ENCODE results near the gene SENP1. TPM values are rescaled to one million over a fixed set of nuclear protein-coding genes. Genes with fewer than 3 reads are reported as not detected.

Gene SENP1
- polyA plus RNA-seq, 1 donor from 2014 or later, result 14.0 TPM

DNA sequence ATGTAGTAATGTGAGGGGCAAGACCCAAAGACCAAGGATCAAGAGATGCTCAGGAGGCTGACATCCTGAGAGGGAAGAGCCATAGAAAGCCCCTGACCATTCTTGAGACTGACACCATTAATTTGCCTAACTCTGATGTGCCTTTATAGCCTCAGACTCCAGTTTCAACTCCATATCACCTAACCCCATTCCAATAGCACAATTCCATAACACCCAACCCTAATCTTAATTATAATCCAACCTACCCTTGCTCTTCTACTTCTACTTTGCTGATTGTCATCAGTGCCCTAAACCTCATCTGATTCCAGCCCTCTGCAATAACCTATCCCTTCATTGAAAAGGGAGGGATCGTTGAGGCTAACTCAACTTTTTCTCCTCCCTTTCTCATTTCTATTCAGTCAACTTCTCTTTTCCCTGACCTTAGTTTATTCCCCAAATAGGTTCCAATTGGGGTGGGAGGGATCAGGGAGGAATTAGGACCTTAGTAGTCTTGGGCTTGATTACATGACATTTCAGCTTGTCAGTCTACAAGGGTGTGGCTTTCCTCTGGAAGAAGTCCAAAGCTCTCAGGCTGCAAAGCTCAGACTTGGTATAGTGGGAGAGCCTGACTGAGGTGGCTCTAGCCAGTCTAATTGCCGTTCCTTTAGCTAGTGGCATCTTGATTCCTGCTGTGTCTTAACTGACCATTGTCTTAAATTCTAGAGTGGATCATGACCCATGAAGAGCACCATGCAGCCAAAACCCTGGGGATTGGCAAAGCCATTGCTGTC lies 16.4 kb upstream of the SENP1 start:
- H3K79me2 ChIP-seq (replicated peaks; ENCODE audit: insufficient read depth, low read length), result peaks cover 16% of the 10 kb centered on the region

DNA sequence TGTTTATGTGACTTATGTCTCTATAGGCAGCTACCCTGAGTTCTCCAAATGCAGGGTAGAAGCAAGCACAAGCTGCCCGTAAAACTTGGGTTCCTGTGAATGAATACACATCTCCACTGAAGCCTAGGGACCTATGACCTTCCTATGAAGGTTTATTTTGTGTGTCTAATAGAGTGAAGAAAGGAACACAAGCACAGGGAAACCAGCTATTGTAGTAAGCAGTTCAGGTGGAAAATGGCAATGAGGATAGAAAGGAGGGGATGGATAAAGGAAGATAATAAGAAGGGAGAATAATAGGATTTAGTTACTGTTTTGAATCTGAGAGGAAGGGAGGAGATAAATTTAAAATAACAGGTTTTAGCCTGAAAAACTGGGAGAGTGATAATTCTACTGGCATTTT lies 15.6 kb upstream of the SENP1 start:
- H3K9me3 ChIP-seq (ENCODE audit: low read length), result no peaks in the 10 kb centered on the region
- H4K20me1 ChIP-seq (ENCODE audit: insufficient read depth), result no peaks in the 10 kb centered on the region
- no peak overlapping the region for H3K9ac ChIP-seq (ENCODE audit: low read length)
- no peak overlapping the region for H2AFZ ChIP-seq (ENCODE audit: low read depth, low read length)
- H3F3A ChIP-seq (ENCODE audit: insufficient read depth, low read length, poor library complexity, severe bottlenecking), result no peaks in the 10 kb centered on the region
- peaks cover 4% of the 10 kb centered on the region for H3K36me3 ChIP-seq (ENCODE audit: insufficient read depth, low read length)
- no peak for TF ChIP-seq CTCF (IDR thresholded peaks at IDR 0.05; ENCODE audit: poor library complexity, severe bottlenecking)
- TF ChIP-seq EZH2 (IDR thresholded peaks at IDR 0.05; ENCODE audit: borderline replicate concordance, insufficient read depth, low read length, poor library complexity, severe bottlenecking), result no peak
- no peak for TF ChIP-seq MXI1 (conservative IDR thresholded peaks at IDR 0.05; ENCODE audit: poor library complexity, severe bottlenecking)
- TF ChIP-seq POLR2AphosphoS5 (IDR thresholded peaks at IDR 0.05), result no peak
- no peak for TF ChIP-seq EP300 (conservative IDR thresholded peaks at IDR 0.05; ENCODE audit: poor library complexity, severe bottlenecking)
- TF ChIP-seq, protein P1, sequence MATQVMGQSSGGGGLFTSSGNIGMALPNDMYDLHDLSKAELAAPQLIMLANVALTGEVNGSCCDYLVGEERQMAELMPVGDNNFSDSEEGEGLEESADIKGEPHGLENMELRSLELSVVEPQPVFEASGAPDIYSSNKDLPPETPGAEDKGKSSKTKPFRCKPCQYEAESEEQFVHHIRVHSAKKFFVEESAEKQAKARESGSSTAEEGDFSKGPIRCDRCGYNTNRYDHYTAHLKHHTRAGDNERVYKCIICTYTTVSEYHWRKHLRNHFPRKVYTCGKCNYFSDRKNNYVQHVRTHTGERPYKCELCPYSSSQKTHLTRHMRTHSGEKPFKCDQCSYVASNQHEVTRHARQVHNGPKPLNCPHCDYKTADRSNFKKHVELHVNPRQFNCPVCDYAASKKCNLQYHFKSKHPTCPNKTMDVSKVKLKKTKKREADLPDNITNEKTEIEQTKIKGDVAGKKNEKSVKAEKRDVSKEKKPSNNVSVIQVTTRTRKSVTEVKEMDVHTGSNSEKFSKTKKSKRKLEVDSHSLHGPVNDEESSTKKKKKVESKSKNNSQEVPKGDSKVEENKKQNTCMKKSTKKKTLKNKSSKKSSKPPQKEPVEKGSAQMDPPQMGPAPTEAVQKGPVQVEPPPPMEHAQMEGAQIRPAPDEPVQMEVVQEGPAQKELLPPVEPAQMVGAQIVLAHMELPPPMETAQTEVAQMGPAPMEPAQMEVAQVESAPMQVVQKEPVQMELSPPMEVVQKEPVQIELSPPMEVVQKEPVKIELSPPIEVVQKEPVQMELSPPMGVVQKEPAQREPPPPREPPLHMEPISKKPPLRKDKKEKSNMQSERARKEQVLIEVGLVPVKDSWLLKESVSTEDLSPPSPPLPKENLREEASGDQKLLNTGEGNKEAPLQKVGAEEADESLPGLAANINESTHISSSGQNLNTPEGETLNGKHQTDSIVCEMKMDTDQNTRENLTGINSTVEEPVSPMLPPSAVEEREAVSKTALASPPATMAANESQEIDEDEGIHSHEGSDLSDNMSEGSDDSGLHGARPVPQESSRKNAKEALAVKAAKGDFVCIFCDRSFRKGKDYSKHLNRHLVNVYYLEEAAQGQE (IDR thresholded peaks at IDR 0.05; ENCODE audit: borderline replicate concordance), result no peak
- no peak for TF ChIP-seq TAF1 (IDR thresholded peaks at IDR 0.05; ENCODE audit: low read depth)
- TF ChIP-seq RAD21 (conservative IDR thresholded peaks at IDR 0.05), result no peak
- peaks cover 16% of the 10 kb centered on the region for H3K79me2 ChIP-seq (replicated peaks; ENCODE audit: insufficient read depth, low read length)
- H3K9me2 ChIP-seq (ENCODE audit: insufficient read depth, low read length), result no peaks in the 10 kb centered on the region
- H3K4me2 ChIP-seq (ENCODE audit: low read length), result no peak overlapping the region
- peak overlapping the region; percentile 84 for H3K4me3 ChIP-seq (ENCODE audit: low read length)
- no peak overlapping the region for H3K27ac ChIP-seq (ENCODE audit: low read length)
- H3K27me3 ChIP-seq (ENCODE audit: insufficient read depth, low read depth, low read length), result no peaks in the 10 kb centered on the region

More for the DNA sequence above, 16.4 kb upstream of the SENP1 start:
- no peak overlapping the region for H3K27ac ChIP-seq (ENCODE audit: low read length)
- peaks cover 4% of the 10 kb centered on the region for H3K36me3 ChIP-seq (ENCODE audit: insufficient read depth, low read length)
- no peaks in the 10 kb centered on the region for H3K27me3 ChIP-seq (ENCODE audit: insufficient read depth, low read depth, low read length)
- no peaks in the 10 kb centered on the region for H3K9me3 ChIP-seq (ENCODE audit: low read length)
- TF ChIP-seq TAF1 (IDR thresholded peaks at IDR 0.05; ENCODE audit: low read depth) (no peak), MXI1 (conservative IDR thresholded peaks at IDR 0.05; ENCODE audit: poor library complexity, severe bottlenecking) (no peak), CTCF (IDR thresholded peaks at IDR 0.05; ENCODE audit: poor library complexity, severe bottlenecking) (no peak), EP300 (conservative IDR thresholded peaks at IDR 0.05; ENCODE audit: poor library complexity, severe bottlenecking) (no peak), EZH2 (IDR thresholded peaks at IDR 0.05; ENCODE audit: borderline replicate concordance, insufficient read depth, low read length, poor library complexity, severe bottlenecking) (no peak), POLR2AphosphoS5 (IDR thresholded peaks at IDR 0.05) (no peak), RAD21 (conservative IDR thresholded peaks at IDR 0.05) (no peak), SMC3 (conservative IDR thresholded peaks at IDR 0.05; ENCODE audit: poor library complexity) (no peak)
- TF ChIP-seq, protein P1 (IDR thresholded peaks at IDR 0.05; ENCODE audit: borderline replicate concordance), result no peak
- H3K4me2 ChIP-seq (ENCODE audit: low read length), result no peak overlapping the region
- no peak overlapping the region for H3K9ac ChIP-seq (ENCODE audit: low read length)
- no peaks in the 10 kb centered on the region for H3K9me2 ChIP-seq (ENCODE audit: insufficient read depth, low read length)
- no peaks in the 10 kb centered on the region for H3F3A ChIP-seq (ENCODE audit: insufficient read depth, low read length, poor library complexity, severe bottlenecking)
- peak overlapping the region; percentile 84 for H3K4me3 ChIP-seq (ENCODE audit: low read length)
- no peak overlapping the region for H2AFZ ChIP-seq (ENCODE audit: low read depth, low read length)
- no peaks in the 10 kb centered on the region for H4K20me1 ChIP-seq (ENCODE audit: insufficient read depth)
